ENCODE data around the gene SCN3B.

DNA sequence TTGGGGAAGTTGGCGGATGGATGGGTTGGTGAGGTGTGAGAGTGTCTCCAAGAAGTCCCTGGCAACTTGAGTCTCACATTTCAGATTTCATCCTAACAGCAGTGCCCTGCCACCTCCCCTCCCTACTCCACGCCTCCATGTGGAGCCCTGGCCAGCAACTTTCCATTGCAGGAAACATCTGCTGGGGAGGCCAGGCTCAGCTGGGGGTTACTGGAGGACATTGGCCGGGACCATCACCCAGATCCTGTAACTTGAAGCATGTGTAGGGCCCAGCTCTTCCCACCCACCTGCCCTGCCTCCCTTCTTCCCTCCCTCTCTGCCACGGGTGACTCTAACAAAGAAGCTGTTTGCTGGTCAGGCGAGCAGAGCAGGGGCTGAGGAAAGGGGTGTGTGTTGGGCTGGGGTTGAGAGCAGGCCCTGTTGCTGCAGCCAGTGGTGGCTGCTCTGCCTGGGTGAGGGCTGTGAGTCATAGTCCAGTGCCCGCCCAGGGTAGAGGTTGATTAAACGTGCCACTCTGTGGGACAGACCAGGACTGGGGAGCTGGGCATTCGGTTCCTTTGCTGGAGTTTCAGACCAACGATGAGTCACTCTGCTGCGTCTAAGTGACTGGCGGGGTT is 64.0 kb downstream of the SCN3B start:
- TF ChIP-seq POLR2A (IDR thresholded peaks at IDR 0.05): no peak
- TF ChIP-seq CTCF (IDR thresholded peaks at IDR 0.05): no peak
